KOPT-K1 (cell line): ENCODE results near the gene METRN.

ENCODE experiments used
- H3K27ac ChIP-seq: fragments of 200-600 bp; sonication (generic); 2 replicates; pipeline ENCODE4 v1.5.1; 2016; ENCODE audit warnings: antibody characterized with exemption, mild to moderate bottlenecking, low read depth, low read length; ENCODE audit not compliant: poor library complexity, severe bottlenecking
- H3K36me3 ChIP-seq: fragments of 200-600 bp; sonication (generic); 2 replicates; pipeline ENCODE4 v1.5.1; 2017; ENCODE audit warnings: antibody characterized with exemption, mild to moderate bottlenecking, low read length, moderate library complexity; ENCODE audit not compliant: insufficient read depth
- H3K9me3 ChIP-seq: fragments of 200-600 bp; sonication (generic); 2 replicates; pipeline ENCODE4 v1.5.1; 2017; ENCODE audit warnings: antibody characterized with exemption, low read length, mild to moderate bottlenecking; ENCODE audit not compliant: insufficient read depth, poor library complexity, severe bottlenecking

METRN gene

DNA sequence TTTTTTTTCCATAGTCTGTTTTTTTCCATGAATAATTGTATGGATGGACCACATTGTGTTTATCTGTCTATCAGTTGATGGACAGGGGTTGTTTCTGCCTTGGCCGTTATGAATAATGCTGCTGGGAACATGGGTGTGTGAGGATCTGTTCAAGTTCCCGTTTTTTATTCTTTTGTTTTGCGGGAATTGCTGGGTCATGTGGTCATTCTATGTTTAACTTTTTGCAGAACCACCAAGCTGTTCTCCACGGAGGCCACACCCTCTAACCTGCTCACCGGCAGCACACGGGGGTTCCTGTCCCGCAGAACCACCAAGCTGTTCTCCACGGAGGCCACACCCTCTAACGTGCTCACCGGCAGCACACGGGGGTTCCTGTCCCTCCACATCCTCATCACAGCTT is 39.7 kb downstream of the METRN start:
- H3K27ac ChIP-seq = no peak overlapping the region
- no peaks in the 10 kb centered on the region for H3K36me3 ChIP-seq
- H3K9me3 ChIP-seq = no peaks in the 10 kb centered on the region

DNA sequence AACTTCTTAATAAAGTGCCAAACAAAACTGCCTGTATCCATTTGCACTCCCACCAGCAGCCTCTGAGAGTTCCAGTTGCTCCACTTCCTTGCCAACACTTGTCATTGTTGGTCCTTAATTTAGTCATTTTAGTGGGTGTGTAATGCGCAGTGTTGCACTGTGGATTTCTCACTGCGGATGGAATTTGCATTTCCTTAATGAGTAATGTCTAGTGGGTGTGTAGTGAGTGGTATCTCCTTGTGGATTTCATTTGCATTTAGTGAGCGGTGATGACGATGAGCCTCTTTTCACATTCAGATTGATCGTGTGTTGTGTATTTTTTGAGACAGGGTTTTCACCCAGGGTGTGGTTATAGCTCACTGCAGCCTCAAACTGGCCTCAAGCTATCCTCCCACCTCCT is 41.5 kb downstream of the METRN start:
- Histone ChIP-seq H3K9me3 (no peaks in the 10 kb centered on the region), H3K36me3 (no peaks in the 10 kb centered on the region), H3K27ac (no peak overlapping the region)

DNA sequence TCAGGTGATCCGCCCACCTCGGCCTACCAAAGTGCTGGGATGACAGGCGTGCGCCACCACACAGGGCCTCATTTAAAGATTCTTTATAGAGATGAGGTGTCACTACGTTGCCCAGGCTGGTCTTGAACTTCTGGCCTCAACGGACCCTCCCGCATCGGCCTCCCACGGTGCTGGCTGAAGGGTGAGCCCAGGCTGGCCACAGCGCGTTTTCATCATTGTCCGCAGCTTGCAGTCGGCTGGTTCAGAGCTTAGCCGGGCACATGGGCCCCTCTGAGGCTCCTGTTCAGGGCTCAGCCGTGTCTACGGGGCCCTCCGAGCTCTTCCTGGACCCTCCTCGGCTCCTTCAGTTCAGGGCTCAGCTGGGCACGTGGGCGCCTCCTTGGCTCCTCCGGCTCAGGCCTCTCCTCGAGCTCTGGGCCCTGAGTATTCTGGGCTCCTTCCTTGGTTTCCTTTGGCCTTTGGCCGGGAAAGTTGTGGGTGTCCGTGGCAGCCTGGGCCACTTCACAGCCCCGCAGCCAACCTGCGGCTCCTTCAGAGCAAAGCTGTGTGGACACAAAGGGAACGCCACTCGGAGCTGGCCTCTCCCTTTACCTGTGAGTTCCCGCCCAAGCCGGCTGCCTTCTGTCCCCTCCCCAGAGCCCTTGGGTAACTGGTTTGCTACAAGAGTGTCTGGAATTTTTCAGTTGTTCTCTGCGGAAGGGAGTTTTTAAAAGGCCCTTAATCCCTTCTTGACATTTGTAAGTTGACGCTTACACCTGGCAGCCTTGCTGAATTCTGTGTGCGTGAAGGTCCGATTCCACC is 44.4 kb downstream of the METRN start:
- Histone ChIP-seq H3K27ac (no peak overlapping the region), H3K36me3 (no peaks in the 10 kb centered on the region), H3K9me3 (no peaks in the 10 kb centered on the region)

DNA sequence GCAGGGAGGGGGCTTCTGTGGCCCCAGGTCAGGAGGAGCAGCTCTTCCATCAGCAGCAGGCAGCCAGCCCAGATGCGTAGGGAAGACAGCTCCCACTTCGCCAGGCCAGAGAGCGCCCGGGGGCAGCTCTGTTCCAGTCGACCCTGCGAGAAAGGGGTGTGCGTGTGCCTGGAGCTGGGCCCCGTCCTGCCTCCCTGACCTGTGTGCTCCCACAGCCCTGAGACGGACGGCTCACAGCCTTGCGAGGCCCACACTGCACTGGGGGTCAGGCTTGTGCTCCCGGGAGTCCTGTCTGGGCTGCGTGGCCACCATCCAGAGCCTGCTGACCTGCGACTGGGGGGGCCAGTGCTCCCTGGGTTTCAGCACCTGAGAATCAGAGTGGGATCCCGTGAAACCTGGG is 45.1 kb downstream of the METRN start:
- no peak overlapping the region for H3K27ac ChIP-seq
- H3K9me3 ChIP-seq = no peaks in the 10 kb centered on the region
- no peaks in the 10 kb centered on the region for H3K36me3 ChIP-seq

DNA sequence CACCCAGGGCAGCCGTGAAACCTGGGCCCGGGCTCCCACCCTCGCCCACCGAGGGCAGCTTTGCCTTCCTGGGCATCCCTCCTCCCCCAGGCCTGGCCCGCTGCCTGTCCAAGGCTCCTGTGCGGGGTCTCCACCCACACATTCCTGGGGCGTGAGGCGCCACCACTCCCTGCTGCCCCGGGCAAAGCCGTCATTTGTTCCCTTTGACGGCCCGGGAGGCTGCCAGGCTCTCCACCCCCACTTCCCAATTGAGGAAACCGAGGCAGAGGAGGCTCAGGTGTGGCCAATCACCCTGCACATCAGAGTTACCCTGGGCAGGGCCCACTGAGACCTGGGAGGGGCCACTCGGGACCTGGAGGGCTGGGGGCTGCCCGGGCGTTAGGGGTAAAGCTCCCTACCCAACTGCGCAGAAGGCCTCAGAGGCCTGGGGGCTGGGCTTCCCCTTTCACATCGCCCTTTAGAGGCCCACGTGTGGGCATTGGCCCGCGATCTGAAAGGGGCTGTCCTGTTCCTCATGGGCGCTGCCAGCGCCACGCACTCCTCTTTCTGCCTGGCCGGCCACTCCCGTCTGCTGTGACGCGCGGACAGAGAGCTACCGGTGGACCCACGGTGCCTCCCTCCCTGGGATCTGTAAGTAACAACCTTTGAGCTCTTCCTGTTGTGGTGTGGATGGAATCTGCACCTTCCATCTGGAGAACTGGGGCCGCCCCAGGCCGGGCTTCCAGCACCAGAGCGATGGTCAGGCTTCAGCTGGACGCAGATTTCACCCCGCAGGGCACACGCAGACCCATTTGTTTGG is 45.8 kb downstream of the METRN start, which contains the start of gene MSLN:
Gene MSLN, plus strand, starts transcription at position 190 of the 799 bp plus-strand sequence. CDS start 1,947 bp downstream, outside the sequence.
- no peak within 1 kb of the TSS for H3K27ac ChIP-seq
- H3K36me3 ChIP-seq = no peaks in the 10 kb centered on the region
- no peaks in the 10 kb centered on the region for H3K9me3 ChIP-seq

DNA sequence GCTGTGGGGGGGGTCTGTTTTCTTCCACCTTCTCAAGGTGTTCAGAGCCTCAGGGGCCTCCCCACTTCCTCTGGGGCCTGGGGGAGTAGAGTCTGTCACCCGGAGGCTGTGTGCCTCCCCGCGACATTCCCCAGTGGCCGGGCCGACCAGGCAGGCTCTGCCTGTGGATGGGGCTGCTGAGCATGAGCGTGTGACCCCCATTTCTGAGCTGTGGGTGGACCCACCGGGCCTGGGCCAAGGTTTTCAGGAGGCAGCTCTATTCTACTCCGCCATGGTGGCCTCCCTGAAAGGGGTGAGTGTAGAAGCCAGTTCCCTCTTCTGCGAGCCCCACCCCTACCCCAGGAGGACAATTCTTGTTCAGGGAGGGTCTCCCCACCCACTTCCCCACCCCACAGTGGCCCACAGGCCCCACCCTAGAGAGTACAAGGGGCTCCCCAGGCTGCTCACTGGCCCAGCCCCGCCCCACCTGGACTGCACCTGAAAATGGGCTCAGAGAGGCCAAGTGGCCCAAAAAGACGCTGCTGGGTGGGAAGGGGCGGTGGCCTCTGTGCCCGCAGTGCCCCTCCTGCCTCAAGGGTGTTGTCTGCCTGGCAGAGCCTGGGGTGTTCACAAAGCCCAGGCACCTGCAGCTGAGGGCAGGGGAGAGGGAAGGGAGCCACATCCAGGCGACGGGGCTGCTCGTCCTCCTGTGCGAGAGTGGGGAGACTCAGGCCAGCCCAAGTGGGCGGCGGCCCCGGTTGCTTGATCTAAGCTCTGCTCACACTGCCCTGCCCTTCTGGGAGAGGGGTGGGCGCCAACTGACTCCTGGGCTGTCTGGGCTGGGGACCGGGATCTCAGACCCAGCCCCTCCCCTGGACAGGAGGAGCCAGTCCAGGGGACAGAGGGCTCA is 47.0 kb downstream of the METRN start:
- no peaks in the 10 kb centered on the region for H3K9me3 ChIP-seq
- H3K27ac ChIP-seq = no peak overlapping the region
- no peaks in the 10 kb centered on the region for H3K36me3 ChIP-seq

DNA sequence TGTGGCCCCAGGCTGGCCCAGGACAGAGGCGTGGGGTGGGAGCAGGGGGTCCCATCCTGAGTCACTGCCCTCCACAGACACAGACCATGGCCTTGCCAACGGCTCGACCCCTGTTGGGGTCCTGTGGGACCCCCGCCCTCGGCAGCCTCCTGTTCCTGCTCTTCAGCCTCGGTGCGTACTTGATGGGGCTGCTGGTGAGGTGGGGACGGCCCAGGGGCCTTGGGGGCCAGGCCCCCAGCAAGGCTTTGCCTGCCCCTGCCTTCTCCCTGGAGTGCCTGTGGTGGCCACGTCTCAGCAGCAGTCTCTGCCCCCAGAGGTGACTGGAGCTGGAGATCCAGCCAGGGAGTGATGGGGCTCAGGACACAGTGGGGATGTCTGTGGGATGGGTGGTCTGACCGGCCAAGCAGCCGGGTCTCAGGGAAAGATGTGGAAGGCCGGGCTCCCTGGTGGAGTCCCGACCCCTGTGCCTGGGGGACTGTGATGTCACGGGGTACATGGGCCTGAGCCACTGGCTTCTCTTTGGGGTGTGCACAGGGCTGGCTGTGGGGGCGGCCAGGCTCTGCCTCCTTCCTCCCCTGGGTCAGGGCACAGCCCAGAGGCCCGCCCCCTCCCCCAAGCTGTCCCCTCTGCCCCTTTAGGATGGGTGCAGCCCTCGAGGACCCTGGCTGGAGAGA is 47.8 kb downstream of the METRN start:
- no peak overlapping the region for H3K27ac ChIP-seq
- no peaks in the 10 kb centered on the region for H3K9me3 ChIP-seq
- no peaks in the 10 kb centered on the region for H3K36me3 ChIP-seq

DNA sequence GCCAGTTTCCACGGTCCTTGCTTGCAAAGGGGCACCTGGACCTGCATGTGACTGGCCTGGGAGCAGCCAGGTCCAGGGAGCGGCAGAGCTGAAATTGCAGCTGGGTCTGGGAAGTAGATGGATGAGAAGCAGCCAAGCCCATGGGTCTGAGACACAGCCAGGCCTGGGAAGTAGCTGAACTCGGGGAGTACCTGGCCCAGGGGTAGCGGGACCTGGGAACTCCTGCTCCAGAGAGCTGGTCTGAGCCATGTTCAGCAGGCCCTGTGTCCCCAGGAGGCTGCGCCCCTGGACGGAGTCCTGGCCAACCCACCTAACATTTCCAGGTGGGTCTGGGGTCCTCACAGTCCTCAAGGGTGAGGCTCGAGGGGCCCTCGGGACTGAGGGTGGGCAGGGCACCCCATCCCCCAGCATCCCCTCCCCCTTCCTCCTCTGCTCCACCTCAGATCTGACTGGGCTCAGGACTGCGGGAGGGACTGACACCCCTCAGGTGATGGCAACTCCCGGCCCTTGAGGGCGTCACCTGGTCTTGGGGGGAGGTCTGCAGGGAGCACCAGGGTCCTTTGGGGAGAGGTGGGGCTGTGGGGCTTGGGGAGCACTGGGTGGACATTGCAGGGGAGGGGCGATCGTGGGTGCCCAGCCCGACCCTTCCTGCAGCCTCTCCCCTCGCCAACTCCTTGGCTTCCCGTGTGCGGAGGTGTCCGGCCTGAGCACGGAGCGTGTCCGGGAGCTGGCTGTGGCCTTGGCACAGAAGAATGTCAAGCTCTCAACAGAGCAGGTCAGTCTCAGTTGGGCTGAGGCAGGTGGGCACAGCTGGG is 48.7 kb downstream of the METRN start:
- H3K27ac ChIP-seq = no peak overlapping the region
- no peaks in the 10 kb centered on the region for H3K36me3 ChIP-seq
- no peaks in the 10 kb centered on the region for H3K9me3 ChIP-seq

DNA sequence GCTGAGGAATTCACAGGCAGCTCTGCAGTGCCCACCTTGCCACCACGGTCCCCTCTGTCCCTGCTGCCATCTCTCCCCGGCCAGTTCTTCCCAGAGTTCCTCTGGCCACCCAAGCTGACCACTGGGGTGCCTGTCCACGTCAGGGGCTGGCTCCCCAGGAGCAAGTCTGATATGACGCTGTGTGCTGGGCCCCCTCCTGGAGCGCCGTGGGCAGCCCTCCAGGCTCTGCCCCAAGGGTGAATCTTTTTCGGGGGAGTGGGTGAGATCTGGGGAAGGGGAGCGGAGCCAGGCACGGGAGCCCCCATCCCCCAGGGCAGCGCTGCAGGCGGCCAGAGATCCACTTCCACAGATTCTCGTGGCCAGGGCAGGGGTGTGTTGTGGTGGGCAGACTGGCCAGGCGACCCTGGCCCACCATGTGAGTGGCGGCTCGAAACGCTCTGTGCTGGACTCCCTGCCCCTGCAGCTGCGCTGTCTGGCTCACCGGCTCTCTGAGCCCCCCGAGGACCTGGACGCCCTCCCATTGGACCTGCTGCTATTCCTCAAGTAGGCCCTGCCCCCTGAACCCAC is 49.3 kb downstream of the METRN start:
- Histone ChIP-seq H3K27ac (no peak overlapping the region), H3K36me3 (no peaks in the 10 kb centered on the region), H3K9me3 (no peaks in the 10 kb centered on the region)

DNA sequence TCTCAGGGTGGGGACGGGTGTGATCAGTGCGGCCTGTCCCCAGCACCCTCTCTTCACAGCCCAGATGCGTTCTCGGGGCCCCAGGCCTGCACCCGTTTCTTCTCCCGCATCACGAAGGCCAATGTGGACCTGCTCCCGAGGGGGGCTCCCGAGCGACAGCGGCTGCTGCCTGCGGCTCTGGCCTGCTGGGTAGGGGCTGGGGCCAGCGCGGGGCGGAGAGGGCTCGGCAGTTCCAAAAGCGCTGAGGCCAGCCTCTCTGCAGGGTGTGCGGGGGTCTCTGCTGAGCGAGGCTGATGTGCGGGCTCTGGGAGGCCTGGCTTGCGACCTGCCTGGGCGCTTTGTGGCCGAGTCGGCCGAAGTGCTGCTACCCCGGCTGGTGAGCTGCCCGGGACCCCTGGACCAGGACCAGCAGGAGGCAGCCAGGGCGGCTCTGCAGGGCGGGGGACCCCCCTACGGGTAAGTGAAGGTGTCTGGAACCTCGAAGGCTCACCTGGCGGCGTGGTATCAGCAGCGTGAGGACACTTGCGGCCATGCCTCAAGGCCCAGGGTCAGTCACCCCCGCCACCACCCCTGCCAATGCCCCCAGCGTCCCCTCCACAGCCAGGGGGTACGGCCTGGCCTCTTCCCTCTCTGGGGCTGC is 50.0 kb downstream of the METRN start:
- no peak overlapping the region for H3K27ac ChIP-seq
- no peaks in the 10 kb centered on the region for H3K36me3 ChIP-seq
- H3K9me3 ChIP-seq = no peaks in the 10 kb centered on the region

DNA sequence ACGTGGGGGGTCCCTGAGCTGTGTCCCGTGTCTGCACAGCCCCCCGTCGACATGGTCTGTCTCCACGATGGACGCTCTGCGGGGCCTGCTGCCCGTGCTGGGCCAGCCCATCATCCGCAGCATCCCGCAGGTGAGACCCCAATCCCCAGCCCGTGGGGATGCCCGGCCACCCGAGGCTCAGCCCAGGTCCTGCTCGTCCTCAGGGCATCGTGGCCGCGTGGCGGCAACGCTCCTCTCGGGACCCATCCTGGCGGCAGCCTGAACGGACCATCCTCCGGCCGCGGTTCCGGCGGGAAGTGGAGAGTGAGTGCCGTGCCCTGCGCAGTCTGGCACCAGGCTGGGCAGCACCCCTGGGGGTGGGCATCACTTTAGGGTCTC is 50.6 kb downstream of the METRN start:
- no peaks in the 10 kb centered on the region for H3K36me3 ChIP-seq
- no peak overlapping the region for H3K27ac ChIP-seq
- H3K9me3 ChIP-seq = no peaks in the 10 kb centered on the region

DNA sequence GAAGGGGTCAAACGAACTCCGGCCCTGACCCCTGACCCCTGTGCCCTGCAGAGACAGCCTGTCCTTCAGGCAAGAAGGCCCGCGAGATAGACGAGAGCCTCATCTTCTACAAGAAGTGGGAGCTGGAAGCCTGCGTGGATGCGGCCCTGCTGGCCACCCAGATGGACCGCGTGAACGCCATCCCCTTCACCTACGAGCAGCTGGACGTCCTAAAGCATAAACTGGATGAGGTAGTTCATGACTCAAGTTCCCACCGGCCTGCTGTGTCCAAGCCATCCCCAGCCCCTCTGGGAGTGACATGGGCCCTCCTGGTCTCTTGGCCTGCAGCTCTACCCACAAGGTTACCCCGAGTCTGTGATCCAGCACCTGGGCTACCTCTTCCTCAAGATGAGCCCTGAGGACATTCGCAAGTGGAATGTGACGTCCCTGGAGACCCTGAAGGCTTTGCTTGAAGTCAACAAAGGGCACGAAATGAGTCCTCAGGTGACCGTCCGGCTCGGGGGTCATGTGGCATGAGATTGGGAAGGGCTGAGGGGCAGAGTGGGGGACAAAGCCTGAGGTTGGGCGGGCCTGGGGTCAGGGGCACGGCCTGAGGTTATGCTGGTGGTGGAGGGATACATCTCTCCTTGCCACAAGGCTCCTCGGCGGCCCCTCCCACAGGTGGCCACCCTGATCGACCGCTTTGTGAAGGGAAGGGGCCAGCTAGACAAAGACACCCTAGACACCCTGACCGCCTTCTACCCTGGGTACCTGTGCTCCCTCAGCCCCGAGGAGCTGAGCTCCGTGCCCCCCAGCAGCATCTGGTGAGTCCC is 51.3 kb downstream of the METRN start:
- no peak overlapping the region for H3K27ac ChIP-seq
- no peaks in the 10 kb centered on the region for H3K9me3 ChIP-seq
- H3K36me3 ChIP-seq = no peaks in the 10 kb centered on the region
